ENCODE measurements around the gene RICTOR. TPM values are rescaled to one million over a fixed set of nuclear protein-coding genes. Genes with fewer than 3 reads are reported as not detected.

The RICTOR gene
- total and polyA plus RNA-seq, 2 of the 4 experiments (the other 2 are of a cell fraction): 4.1 to 35.7 TPM

DNA sequence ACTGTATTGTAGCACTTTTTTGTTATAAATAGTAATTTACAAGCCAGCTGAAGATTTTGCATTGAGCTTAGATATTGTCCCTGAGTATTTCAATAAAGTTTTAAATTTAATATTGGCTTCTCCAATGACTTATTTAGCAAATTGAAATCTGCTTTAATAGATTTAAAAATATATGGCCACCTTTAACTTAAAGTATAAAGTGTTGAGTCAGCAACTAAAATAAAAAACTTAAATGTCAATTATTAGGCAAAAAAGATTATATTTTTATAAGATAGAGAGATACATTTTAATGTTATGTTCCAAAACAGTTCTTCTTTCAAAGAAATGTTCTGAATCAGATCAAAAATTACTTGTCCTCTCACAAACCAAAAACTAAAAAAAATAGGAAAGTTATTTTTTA, 167.7 kb downstream of the RICTOR start:
- no peak overlapping the region for H3K56ac ChIP-seq (ENCODE audit: extremely low read depth, insufficient read depth, low read length)
- no peak overlapping the region for H3K4me2 ChIP-seq (ENCODE audit: low read depth, low read length)
- H2BK20ac ChIP-seq (ENCODE audit: low read depth, low read length): no peak overlapping the region
- H3K4me3 ChIP-seq (ENCODE audit: insufficient read depth, low read depth, low read length): no peak overlapping the region
- ATAC-seq (ENCODE audit: low read depth): no peak
- in situ Hi-C loops (cut with MboI; ENCODE audit: low sequenced_read_pairs): no loop called here
- H3K9me1 ChIP-seq (ENCODE audit: insufficient read depth, low read length): peaks cover 7% of the 10 kb centered on the region
- H3K9me3 ChIP-seq (ENCODE audit: control insufficient read depth, insufficient read depth, low read length): peaks cover 6% of the 10 kb centered on the region
- no peaks in the 10 kb centered on the region for H4K20me1 ChIP-seq (ENCODE audit: insufficient read depth, low read length)
- H4K8ac ChIP-seq (ENCODE audit: low read depth in 2 of 2, low read length in 2 of 2): no peak overlapping the region
- no peak overlapping the region for H3K9ac ChIP-seq (ENCODE audit: low read depth, low read length)
- H3K23ac ChIP-seq (ENCODE audit: low read depth, low read length): no peak overlapping the region
- H3K18ac ChIP-seq (ENCODE audit: low read depth, low read length): no peak overlapping the region
- BruUV-seq (replicated peaks): no TSS peak
- no peak overlapping the region for H3K14ac ChIP-seq (replicated peaks; ENCODE audit: low read depth, low read length)
- H2BK120ac ChIP-seq (ENCODE audit: low read depth, low read length): no peak overlapping the region
- peaks cover 57% of the 10 kb centered on the region for H3K36me3 ChIP-seq (ENCODE audit: control insufficient read depth, insufficient read depth, low read length)
- no peak overlapping the region for H4K5ac ChIP-seq (ENCODE audit: low read depth, low read length)
- no peak overlapping the region for H2BK5ac ChIP-seq (ENCODE audit: low read depth, low read length, poor library complexity, severe bottlenecking)
- no peak overlapping the region for H3K4ac ChIP-seq (ENCODE audit: low read depth, low read length)
- H3K27me3 ChIP-seq (ENCODE audit: control insufficient read depth, insufficient read depth, low read length): no peaks in the 10 kb centered on the region
- intact Hi-C loops (cut with micrococcal nuclease): no loop called here
- no peak overlapping the region for H2AK9ac ChIP-seq (replicated peaks; ENCODE audit: low read depth, low read length, poor library complexity)
- H4K91ac ChIP-seq (ENCODE audit: insufficient read depth, low read depth, low read length): no peak overlapping the region
- TF ChIP-seq CEBPB (IDR thresholded peaks at IDR 0.05; ENCODE audit: low read depth, low read length): no peak
- TF ChIP-seq MAFK (IDR thresholded peaks at IDR 0.05; ENCODE audit: low read depth, low read length): peak; percentile 97
- TF ChIP-seq FOS (IDR thresholded peaks at IDR 0.05; ENCODE audit: low read depth, low read length): no peak
- TF ChIP-seq BHLHE40 (IDR thresholded peaks at IDR 0.05; ENCODE audit: low read depth, low read length): no peak
- no peak overlapping the region for H2AK5ac ChIP-seq (ENCODE audit: low read depth, low read length)
- dilution Hi-C loops (cut with HindIII; ENCODE audit: low sequenced_read_pairs, unreplicated experiment): no loop called here
- no peaks in the 10 kb centered on the region for H3K4me1 ChIP-seq (ENCODE audit: control insufficient read depth, insufficient read depth, low read length)
- H2BK15ac ChIP-seq (ENCODE audit: low read depth, low read length): no peak overlapping the region
- DNase-seq: no peak
- POLR2A ChIA-PET (ENCODE audit: unreplicated experiment): no interaction called here
- H3K79me1 ChIP-seq (ENCODE audit: low read depth in 1 of 2, low read length in 2 of 2): peaks cover 19 to 23% of the 10 kb centered on the region in 2 experiments; a peak in 3 of 4 replicates
- no peak overlapping the region for H3K27ac ChIP-seq (ENCODE audit: insufficient read depth, low read length)
- CTCF ChIA-PET: no interaction called here
- H2AFZ ChIP-seq (replicated peaks; ENCODE audit: low read length, poor library complexity): no peak overlapping the region
